Hindlimb muscle (tissue), 1 donor: ENCODE measurements around the gene HDAC1. TPM values are rescaled to one million over a fixed set of nuclear protein-coding genes. Genes with fewer than 3 reads are reported as not detected.
"Not testable (repeated sequence)": the region's sequence is repeated elsewhere in the genome, so short reads cannot be mapped to it uniquely, and the experiment has no call there.

Experiments
- DNase-seq: peaks from one replicate; pipeline ENCODE4 v3.0.0-alpha.2; 2013
- polyA plus RNA-seq: library from polyadenylated mRNA; unstranded; fragments of 120-200 nt; gene quantifications from one replicate; pipeline ENCODE4 v1.2.1, GENCODE V29; 2013; ENCODE audit not compliant: insufficient read length

HDAC1 gene
- polyA plus RNA-seq, 1 donor: 43.7 TPM

GRCh38 chr1:32350785-32351398, 59.0 kb downstream of the HDAC1 start:
- DNase-seq: no peak

- DNase-seq: peak; percentile 96
These were observed 59.7 kb downstream of the HDAC1 start for GRCh38 chr1:32351399-32352238.

- no peak for DNase-seq
These were observed 60.4 kb downstream of the HDAC1 start for GRCh38 chr1:32352239-32352745.

GRCh38 chr1:32352831-32353383, 61.0 kb downstream of the HDAC1 start:
- DNase-seq: no peak

- DNase-seq: no peak
These were observed 61.5 kb downstream of the HDAC1 start for GRCh38 chr1:32353431-32353830.

GRCh38 chr1:32353886-32354570, 62.1 kb downstream of the HDAC1 start:
- DNase-seq: no peak

GRCh38 chr1:32355778-32356177, 63.9 kb downstream of the HDAC1 start:
- not testable (repeated sequence) for DNase-seq

- DNase-seq: no peak
These were observed 64.6 kb downstream of the HDAC1 start for GRCh38 chr1:32356478-32356877.

GRCh38 chr1:32357614-32358013, 65.7 kb downstream of the HDAC1 start:
- DNase-seq: no peak

GRCh38 chr1:32358435-32358834, 66.6 kb downstream of the HDAC1 start:
- no peak for DNase-seq

GRCh38 chr1:32361308-32361673, 69.4 kb downstream of the HDAC1 start:
- no peak for DNase-seq

GRCh38 chr1:32361674-32362473, 70.0 kb downstream of the HDAC1 start:
- peak; percentile 58 for DNase-seq

GRCh38 chr1:32362474-32363313, 70.8 kb downstream of the HDAC1 start, which contains the start of the genes FAM229A and TSSK3:
TSS of gene FAM229A (minus strand) at chr1:32362485. CDS start at chr1:32362091, 394 bp downstream.
TSS of gene TSSK3 (plus strand) at chr1:32362539. CDS start at chr1:32362702, 163 bp downstream.
- DNase-seq: no peak

GRCh38 chr1:32363713-32364112, 71.8 kb downstream of the HDAC1 start:
- DNase-seq: no peak

GRCh38 chr1:32364836-32365235, 73.0 kb downstream of the HDAC1 start:
- DNase-seq: no peak

- DNase-seq: no peak
These were observed 73.6 kb downstream of the HDAC1 start for GRCh38 chr1:32365445-32365844.

- no peak for DNase-seq
These were observed 76.2 kb downstream of the HDAC1 start for GRCh38 chr1:32367912-32368635.

GRCh38 chr1:32372149-32372756, 80.4 kb downstream of the HDAC1 start:
- DNase-seq: no peak

GRCh38 chr1:32373996-32374592, 82.2 kb downstream of the HDAC1 start:
- no peak for DNase-seq
